ENCODE results near the gene DNAH8.

- no peak for TF ChIP-seq POLR2A (IDR thresholded peaks at IDR 0.05)
- TF ChIP-seq, protein P1, sequence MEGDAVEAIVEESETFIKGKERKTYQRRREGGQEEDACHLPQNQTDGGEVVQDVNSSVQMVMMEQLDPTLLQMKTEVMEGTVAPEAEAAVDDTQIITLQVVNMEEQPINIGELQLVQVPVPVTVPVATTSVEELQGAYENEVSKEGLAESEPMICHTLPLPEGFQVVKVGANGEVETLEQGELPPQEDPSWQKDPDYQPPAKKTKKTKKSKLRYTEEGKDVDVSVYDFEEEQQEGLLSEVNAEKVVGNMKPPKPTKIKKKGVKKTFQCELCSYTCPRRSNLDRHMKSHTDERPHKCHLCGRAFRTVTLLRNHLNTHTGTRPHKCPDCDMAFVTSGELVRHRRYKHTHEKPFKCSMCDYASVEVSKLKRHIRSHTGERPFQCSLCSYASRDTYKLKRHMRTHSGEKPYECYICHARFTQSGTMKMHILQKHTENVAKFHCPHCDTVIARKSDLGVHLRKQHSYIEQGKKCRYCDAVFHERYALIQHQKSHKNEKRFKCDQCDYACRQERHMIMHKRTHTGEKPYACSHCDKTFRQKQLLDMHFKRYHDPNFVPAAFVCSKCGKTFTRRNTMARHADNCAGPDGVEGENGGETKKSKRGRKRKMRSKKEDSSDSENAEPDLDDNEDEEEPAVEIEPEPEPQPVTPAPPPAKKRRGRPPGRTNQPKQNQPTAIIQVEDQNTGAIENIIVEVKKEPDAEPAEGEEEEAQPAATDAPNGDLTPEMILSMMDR (IDR thresholded peaks at IDR 0.05) = no peak
These were observed 36.8 kb upstream of the DNAH8 start for GRCh38 chr6:38678178-38678760.
